SW480 (cell line): Measurements from ENCODE around the gene CALCOCO2.
"Not testable (repeated sequence)": the region's sequence is repeated elsewhere in the genome, so short reads cannot be mapped to it uniquely, and the experiment has no call there.

Experiments
- DNase-seq: peaks from one replicate; pipeline ENCODE4 v3.0.0-alpha.2; 2016; ENCODE audit warnings: low spot score

Gene CALCOCO2

GRCh38 chr17:48830840-48831548, at the start of gene CALCOCO2:
CALCOCO2 (plus strand) TSS chr17:48831035; CDS start chr17:48841708, 10,673 bp downstream.
- DNase-seq: peak; percentile 93

GRCh38 chr17:48787828-48788227, 43.0 kb upstream of the CALCOCO2 start:
- no peak for DNase-seq

DNA sequence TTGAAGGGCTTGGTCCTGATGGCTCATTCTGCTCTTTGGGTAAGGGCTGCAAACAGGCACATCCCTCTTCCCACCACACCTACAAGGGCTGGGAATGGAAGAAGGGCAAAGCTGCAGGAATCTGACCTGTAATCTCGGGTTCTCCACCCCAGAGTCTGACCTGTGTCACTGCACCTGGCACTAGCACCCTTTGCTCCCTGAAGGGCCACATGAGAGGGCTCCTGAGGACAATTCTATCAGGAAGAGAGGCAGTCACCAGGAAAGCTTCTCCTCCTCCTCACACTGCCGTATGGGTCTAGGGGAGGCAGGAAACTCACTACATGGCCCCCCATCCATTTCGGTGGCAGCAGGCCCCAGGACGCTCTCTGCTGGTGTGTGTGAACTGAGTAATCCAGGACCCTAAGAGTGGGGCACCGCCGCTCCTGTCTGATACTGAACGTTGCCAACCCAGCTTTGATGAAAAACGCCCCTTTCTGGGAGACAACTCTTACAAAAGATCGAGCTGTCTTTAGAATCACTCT, 40.2 kb upstream of the CALCOCO2 start:
- no peak for DNase-seq

DNA sequence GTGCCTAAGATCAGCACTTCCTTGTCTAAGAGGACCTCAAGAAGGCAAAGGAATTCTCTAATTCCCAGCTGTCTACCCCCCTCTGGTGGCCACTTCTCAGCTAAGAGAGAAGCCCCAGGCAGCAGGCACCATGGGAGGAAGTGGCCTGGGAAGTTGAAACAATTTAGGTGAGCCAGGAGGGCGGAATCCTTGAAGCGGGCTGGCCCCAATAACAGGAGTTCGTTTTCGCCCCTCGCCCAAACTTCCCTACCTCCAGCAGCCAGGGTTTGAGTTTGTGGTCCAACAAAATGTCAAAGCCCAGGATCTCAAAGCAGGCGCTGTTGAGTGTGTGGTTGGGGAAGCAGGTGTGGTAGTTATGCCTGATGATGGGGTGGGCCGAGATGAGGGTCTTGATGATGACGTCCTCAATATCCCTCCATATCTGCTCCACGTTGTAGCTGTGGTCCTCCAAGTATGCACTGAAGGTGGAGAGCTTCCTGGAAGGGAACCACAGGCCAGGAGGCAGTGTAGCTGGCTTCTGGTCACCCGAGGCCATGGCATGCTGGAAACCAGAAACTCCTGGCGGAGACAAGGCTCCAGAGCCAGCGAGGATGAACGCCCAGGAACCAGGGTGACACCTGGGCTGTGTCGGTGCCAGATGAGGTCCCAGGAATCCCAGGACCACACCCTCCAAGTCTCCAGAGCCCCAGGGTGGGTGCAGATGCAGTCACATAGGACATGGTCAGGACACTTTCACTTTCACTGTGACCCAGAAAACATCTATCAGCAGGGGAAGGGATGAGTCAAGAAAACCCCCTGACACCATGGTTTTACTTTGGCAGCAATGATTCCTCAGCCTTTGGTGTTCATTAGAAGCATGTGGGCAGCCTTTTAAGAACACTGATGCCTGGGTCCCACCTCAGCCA, 39.5 kb upstream of the CALCOCO2 start:
- DNase-seq: peak; percentile 78

DNA sequence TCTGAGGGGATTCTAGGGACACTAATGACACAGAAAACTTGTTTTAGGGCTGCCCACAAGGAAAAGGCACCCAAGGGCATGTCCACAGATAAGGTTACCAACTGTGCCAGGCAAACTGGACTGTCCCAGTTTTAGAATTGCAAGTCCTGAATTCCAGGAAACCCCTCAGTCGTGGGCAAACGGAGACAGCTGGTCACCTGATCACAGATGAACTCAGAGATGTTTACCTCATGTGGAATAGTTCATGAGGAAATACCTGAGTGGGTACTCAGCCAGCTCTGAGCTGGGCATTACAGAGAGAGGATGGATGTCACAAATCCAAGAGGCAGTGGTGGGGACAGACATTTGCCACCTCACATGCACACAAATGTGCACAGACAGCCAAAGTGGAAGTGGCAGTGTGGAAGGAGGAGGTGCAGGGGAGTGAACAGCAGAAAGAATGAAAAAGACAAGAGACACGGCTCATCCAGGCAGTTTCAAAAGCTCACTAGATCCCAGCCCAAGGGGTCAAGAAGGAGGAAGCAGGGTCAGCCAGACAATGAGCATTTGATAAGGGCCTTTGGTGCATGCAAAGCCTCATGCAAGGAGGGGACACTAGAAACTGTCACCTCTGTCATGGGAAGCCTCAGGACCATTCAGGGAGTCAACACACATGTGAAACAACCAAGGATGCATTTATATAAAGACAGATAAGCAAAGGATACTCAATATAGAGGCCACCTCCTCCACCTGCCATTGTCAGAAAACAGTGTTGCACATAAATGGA, 38.6 kb upstream of the CALCOCO2 start:
- DNase-seq: no peak

GRCh38 chr17:48795444-48796162, 35.2 kb upstream of the CALCOCO2 start:
- DNase-seq: peak; percentile 63

- DNase-seq: not testable (repeated sequence)
Measured at GRCh38 chr17:48796163-48796522, 34.7 kb upstream of the CALCOCO2 start.

GRCh38 chr17:48799069-48799723, 31.6 kb upstream of the CALCOCO2 start:
- peak; percentile 24 for DNase-seq

GRCh38 chr17:48800626-48801217, 30.1 kb upstream of the CALCOCO2 start:
- DNase-seq: no peak

DNA sequence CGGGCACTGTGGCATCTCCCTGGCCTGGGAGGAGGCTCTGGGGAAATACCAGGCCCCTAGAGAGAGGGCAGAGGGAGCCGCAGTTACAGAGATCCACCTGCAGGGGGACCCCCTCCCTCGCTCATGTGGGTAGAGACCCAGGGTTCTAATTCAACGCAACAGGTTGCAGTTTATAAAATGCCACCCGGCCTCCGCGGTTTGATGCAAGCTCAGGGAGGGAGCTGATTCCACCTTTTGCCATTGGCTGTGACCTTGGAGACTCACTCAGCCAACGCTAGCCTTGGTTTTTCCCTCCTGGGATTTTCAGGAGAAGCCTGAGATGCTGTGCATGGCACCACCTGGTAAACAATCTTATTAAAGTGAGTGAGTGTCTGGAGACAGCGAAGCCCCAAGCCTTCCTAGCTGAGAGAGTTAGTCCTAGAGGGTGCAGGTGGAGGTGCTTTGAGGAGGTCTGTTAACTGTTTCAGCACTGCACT, 25.9 kb upstream of the CALCOCO2 start:
- peak; percentile 58 for DNase-seq

DNA sequence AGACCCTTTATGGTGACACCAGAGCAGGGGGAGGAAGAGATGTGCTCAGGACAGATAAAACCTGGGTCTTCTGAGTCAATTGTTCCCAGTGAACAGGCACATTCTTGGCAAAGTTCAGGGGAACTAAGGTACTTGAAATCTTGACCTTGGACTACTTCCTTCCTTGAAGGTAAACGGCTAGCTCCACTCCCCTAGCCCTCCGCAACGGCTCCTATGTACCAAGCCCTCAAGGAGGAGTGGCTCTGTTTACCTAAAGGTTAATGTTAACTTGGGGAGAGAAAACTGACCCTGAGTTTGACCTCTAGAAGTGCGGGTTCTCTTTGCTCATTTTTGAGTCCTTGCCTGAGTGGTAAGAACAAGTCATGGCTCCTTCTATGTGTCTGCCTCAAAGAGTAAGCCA, 21.7 kb upstream of the CALCOCO2 start:
- DNase-seq: no peak

DNA sequence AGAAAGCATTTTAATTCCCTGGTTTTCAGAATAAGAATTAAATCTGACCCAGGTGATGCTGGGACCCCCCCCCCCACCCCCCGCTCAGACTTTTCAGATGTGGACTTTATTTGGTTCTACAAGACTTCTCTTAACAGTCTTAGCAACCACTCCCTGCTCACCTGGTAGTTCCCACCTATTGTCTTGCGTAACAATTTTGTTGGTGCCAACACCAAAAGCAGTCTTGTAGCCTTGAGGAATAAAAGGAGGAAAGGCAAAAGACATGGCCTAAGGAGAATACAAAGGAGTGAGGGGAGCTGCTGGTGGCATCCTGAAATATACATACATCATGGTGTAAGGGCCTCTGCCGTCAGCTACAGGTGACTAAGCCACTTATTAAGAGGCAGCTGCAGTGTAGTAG, 18.8 kb upstream of the CALCOCO2 start:
- no peak for DNase-seq

DNA sequence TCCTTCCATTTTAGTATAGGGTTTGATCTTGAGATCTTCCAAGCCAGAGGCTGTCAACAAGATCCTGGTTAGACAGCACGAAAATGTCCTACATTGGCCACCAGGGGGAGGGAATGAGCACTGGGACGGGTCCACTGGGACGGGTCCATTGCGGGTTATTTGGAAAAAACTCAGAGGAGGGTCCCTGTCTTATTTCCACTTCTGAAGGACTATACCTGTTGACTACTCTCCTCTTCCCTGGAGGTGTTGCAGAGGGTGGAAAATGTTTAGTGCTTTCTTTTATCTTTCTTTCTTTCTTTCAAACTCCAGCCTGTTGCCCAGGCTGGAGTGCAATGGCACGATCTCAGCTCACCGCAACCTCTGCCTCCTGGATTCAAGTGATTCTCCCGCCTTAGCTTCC, 16.3 kb upstream of the CALCOCO2 start:
- peak; percentile 43 for DNase-seq

DNA sequence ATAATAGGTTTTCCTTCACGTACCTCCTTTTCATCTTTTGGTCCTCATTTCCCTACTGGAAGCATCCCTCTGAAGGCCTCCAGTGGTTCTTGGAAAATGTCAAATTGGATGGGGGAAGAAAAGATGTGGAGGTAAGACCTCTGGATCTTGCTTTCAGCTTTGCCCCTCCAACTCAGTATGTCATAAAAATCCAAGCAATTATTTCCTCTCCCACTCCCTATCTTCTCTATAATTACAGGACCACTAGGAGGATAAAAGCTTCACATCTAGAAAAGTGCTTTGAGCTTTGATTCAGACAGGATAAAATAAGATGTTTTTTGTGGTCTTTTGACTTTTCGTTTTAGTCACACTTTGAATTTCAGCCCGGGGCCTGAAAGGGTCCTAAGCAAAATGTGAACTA, 15.5 kb upstream of the CALCOCO2 start:
- DNase-seq: no peak

DNA sequence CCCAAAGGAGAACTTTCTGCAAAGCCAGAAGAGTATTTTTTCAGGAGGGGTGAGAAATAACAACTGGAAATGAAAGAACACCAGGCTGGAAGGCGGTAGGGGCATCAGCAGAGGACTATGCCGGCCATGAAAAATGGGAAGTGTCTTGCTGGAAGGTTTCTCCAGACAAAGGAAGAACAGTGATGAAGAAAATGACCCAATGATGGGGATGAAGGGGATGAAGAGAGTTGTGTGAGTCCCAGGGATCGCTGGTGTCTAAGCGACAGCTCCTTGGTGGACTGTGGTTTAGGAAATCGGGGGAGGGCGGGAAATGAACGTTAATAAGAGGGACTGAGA, 14.4 kb upstream of the CALCOCO2 start:
- no peak for DNase-seq

- peak; percentile 87 for DNase-seq
Measured at GRCh38 chr17:48816774-48817590, 13.9 kb upstream of the CALCOCO2 start, which contains the start of gene TTLL6. TTLL6 (minus strand) TSS chr17:48817229; CDS start chr17:48817072, 157 bp downstream.

DNA sequence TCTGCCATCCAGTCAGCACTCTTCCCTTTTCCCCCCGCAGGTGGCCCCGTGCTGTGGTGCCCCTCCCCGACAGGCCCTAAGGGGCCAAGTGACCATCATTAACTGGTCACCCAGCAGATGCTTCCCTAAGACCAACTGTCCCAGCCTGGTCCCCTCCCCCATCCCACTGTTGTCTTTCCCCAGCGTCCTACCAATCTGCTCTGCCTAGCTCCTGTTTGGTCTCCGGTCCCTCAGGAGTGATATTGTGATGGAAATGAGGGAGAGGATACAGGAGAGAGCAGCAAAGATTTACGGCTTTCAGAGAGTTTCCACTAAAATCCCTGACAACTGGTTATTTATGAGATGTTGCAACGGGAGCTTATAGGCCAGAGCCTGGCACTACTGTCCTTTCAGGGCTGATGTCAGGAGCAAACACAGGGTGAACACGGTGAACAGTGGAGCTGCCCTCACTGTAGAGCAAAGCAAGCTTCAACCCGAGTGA, 12.4 kb upstream of the CALCOCO2 start:
- DNase-seq: no peak

DNA sequence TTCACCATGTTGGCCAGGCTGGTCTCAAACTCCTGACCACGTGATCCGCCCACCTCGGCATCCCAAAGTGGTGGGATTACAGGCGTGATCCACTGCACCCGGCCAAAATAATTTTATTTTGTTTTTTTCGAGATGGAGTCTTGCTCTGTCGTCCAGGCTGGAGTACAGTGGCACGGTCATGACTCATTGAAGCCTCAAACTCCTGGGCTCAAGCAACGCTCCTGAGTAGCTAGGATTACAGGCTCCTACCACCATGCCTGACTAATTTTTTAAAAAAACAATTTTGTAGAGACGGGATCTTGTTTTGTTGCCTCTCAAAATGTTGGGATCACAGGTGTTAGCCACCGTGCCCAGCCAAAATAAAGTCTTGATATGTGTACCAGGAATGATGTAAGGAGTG, 11.4 kb upstream of the CALCOCO2 start:
- DNase-seq: no peak

DNA sequence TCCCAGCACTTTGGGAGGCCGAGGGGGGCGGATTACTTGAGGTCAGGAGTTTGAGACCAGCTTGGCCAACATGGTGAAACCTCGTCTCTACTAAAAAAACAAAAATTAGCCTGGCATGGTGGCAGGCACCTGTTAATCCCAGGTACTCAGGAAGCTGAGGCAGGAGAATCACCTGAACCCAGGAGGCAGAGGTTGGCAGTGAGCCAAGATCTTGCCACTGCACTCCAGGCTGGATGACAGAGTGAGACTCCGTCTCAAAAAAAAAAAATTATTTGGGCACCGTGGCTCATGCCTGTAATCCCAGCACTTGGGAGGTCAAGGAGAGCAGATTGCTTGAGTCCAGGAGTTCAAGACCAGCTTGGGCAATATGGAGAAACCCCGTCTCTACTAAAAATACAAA, 9.9 kb upstream of the CALCOCO2 start:
- not testable (repeated sequence) for DNase-seq
